Neural progenitor cell (in vitro differentiated cells): ENCODE data around the gene BBS1. TPM values are rescaled to one million over a fixed set of nuclear protein-coding genes. Genes with fewer than 3 reads are reported as not detected.
A peak's percentile ranks its signal among the peaks of the same experiment; 100 is the strongest.

Experiments used
- DNase-seq: peaks from one replicate; pipeline ENCODE4 v3.0.0-alpha.2; 2016; ENCODE audit warnings: low spot score
- H2AFZ ChIP-seq: fragments of 200-600 bp; sonication (generic); replicated peaks from 2 replicates; pipeline ENCODE4 v1.6.1; 2016; ENCODE audit warnings: antibody characterized with exemption
- H3F3A ChIP-seq: fragments of 200-600 bp; sonication (generic); 2 replicates; pipeline ENCODE4 v1.6.1; 2016; ENCODE audit warnings: antibody characterized with exemption, low read depth
- H3K27ac ChIP-seq: fragments of 200-600 bp; sonication (generic); 2 replicates; pipeline ENCODE4 v1.5.1; 2016; ENCODE audit warnings: mild to moderate bottlenecking
- H3K27me3 ChIP-seq: fragments of 200-600 bp; sonication (generic); 2 replicates; pipeline ENCODE4 v1.6.1; 2016; ENCODE audit warnings: mild to moderate bottlenecking, moderate library complexity
- H3K36me3 ChIP-seq: fragments of 200-600 bp; sonication (generic); 2 replicates; pipeline ENCODE4 v1.5.1; 2016
- H3K4me1 ChIP-seq: fragments of 200-600 bp; sonication (generic); 2 replicates; pipeline ENCODE4 v1.6.1; 2016; ENCODE audit warnings: mixed run types
- H3K4me2 ChIP-seq: fragments of 200-600 bp; sonication (generic); 2 replicates; pipeline ENCODE4 v1.6.1; 2016
- H3K4me3 ChIP-seq: fragments of 200-600 bp; sonication (generic); 2 replicates; pipeline ENCODE4 v1.5.1; 2016
- H3K79me2 ChIP-seq: fragments of 200-600 bp; sonication (generic); 2 replicates; pipeline ENCODE4 v1.6.1; 2016; ENCODE audit warnings: low read depth
- H3K9ac ChIP-seq: fragments of 200-600 bp; sonication (generic); 2 replicates; pipeline ENCODE4 v1.6.1; 2016
- H3K9me3 ChIP-seq: fragments of 200-600 bp; sonication (generic); 2 replicates; pipeline ENCODE4 v1.5.1; 2016; ENCODE audit warnings: low read depth
- H4K20me1 ChIP-seq: fragments of 200-600 bp; sonication (generic); 2 replicates; pipeline ENCODE4 v1.6.1; 2016; ENCODE audit warnings: low read depth
- H3K27ac Mint-ChIP-seq: 3 replicates; pipeline ENCODE4 v1.8.0; 2021; ENCODE audit warnings: mixed read lengths
- H3K27me3 Mint-ChIP-seq: 2 replicates; pipeline ENCODE4 v1.8.0; 2022; ENCODE audit warnings: low read depth, mild to moderate bottlenecking, inconsistent platforms, moderate library complexity, mixed read lengths; ENCODE audit not compliant: insufficient read depth
- H3K36me3 Mint-ChIP-seq: 3 replicates; pipeline ENCODE4 v1.8.0; 2021; ENCODE audit warnings: mixed read lengths
- H3K4me1 Mint-ChIP-seq: 3 replicates; pipeline ENCODE4 v1.8.0; 2021; ENCODE audit warnings: mixed read lengths
- H3K4me3 Mint-ChIP-seq: 3 replicates; pipeline ENCODE4 v1.8.0; 2021; ENCODE audit warnings: mild to moderate bottlenecking, moderate library complexity, mixed read lengths
- H3K9me3 Mint-ChIP-seq: 3 replicates; pipeline ENCODE4 v1.8.0; 2020; ENCODE audit warnings: mixed read lengths
- EZH2 ChIP-seq: fragments of 200-600 bp; sonication (generic); IDR thresholded peaks from 2 replicates; pipeline ENCODE4 v1.6.1; 2017; ENCODE audit warnings: antibody characterized with exemption, mild to moderate bottlenecking, moderate library complexity
- EZH2phosphoT487 ChIP-seq: fragments of 200-600 bp; sonication (generic); IDR thresholded peaks from 2 replicates; pipeline ENCODE4 v1.6.1; 2017; ENCODE audit warnings: antibody characterized with exemption
- total RNA-seq: library from RNA; depleted of rRNA; stranded (reverse); fragments of >200 nt; gene quantifications from 2 replicates; pipeline ENCODE4 v1.2.3, GENCODE V29; 2015; ENCODE audit warnings: low replicate concordance
- TF ChIP-seq, protein P1 (sequence below): fragments of 200-600 bp; sonication (generic); IDR thresholded peaks from 2 replicates; pipeline ENCODE4 v1.5.1; 2017; ENCODE audit warnings: antibody characterized with exemption, mild to moderate bottlenecking

The BBS1 gene
- total RNA-seq, 1 donor from 2014 or later = 42.0 TPM

DNA sequence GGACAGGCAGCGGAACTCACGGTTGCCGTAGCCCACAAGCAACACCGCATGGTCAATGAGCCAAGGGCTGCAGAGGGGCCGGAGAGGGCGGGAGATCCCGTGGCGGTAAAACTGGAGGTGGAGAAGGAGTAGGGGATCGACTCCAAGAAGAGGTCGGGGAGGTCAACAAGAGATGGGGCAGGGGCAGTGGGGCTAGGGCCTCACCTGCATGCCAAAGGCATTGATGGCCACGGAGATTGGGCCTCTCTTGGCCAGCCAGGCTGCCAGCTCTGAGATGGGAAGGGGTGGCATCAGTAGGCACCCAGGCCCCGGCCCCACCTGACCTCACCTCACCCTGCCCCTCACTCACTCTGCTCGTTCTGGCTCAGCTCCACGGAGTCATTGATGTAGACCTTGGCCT lies 54.1 kb downstream of the BBS1 start:
- no peaks in the 10 kb centered on the region for H3K27me3 ChIP-seq
- TF ChIP-seq EZH2phosphoT487 (no peak), EZH2 (no peak)
- TF ChIP-seq, protein P1, sequence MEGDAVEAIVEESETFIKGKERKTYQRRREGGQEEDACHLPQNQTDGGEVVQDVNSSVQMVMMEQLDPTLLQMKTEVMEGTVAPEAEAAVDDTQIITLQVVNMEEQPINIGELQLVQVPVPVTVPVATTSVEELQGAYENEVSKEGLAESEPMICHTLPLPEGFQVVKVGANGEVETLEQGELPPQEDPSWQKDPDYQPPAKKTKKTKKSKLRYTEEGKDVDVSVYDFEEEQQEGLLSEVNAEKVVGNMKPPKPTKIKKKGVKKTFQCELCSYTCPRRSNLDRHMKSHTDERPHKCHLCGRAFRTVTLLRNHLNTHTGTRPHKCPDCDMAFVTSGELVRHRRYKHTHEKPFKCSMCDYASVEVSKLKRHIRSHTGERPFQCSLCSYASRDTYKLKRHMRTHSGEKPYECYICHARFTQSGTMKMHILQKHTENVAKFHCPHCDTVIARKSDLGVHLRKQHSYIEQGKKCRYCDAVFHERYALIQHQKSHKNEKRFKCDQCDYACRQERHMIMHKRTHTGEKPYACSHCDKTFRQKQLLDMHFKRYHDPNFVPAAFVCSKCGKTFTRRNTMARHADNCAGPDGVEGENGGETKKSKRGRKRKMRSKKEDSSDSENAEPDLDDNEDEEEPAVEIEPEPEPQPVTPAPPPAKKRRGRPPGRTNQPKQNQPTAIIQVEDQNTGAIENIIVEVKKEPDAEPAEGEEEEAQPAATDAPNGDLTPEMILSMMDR = no peak
- no peak overlapping the region for H3K9ac ChIP-seq
- H3K4me2 ChIP-seq = no peak overlapping the region
- no peak overlapping the region for H3K27ac ChIP-seq
- no peak for DNase-seq
- Mint-ChIP-seq H3K27ac (no peak overlapping the region), H3K36me3 (no peaks in the 10 kb centered on the region), H3K9me3 (no peaks in the 10 kb centered on the region), H3K27me3 (no peaks in the 10 kb centered on the region), H3K4me3 (no peak overlapping the region), H3K4me1 (no peaks in the 10 kb centered on the region)
- no peaks in the 10 kb centered on the region for H4K20me1 ChIP-seq
- H3K79me2 ChIP-seq = no peaks in the 10 kb centered on the region
- no peaks in the 10 kb centered on the region for H3F3A ChIP-seq
- no peak overlapping the region for H3K4me3 ChIP-seq
- no peaks in the 10 kb centered on the region for H3K9me3 ChIP-seq
- no peak overlapping the region for H2AFZ ChIP-seq
- H3K36me3 ChIP-seq = no peaks in the 10 kb centered on the region
- H3K4me1 ChIP-seq = no peaks in the 10 kb centered on the region

- no peaks in the 10 kb centered on the region for H3K9me3 Mint-ChIP-seq
- Histone ChIP-seq H3K4me2 (no peak overlapping the region), H2AFZ (no peak overlapping the region), H3K79me2 (no peaks in the 10 kb centered on the region), H3K27ac (no peak overlapping the region), H3F3A (peaks cover 1% of the 10 kb centered on the region), H3K9me3 (no peaks in the 10 kb centered on the region), H3K4me3 (no peak overlapping the region), H3K36me3 (no peaks in the 10 kb centered on the region), H3K27me3 (no peaks in the 10 kb centered on the region), H3K9ac (no peak overlapping the region), H3K4me1 (peaks cover 4% of the 10 kb centered on the region), H4K20me1 (no peaks in the 10 kb centered on the region)
- no peak overlapping the region for H3K4me3 Mint-ChIP-seq
- H3K4me1 Mint-ChIP-seq = peaks cover 2% of the 10 kb centered on the region
- no peak overlapping the region for H3K27ac Mint-ChIP-seq
- no peak for TF ChIP-seq EZH2phosphoT487
- DNase-seq = no peak
- no peaks in the 10 kb centered on the region for H3K27me3 Mint-ChIP-seq
- H3K36me3 Mint-ChIP-seq = no peaks in the 10 kb centered on the region
Measured at GRCh38 chr11:66564984-66565383, 54.5 kb downstream of the BBS1 start.

GRCh38 chr11:66566221-66566620 lies 55.8 kb downstream of the BBS1 start:
- no peaks in the 10 kb centered on the region for H3K36me3 ChIP-seq
- no peaks in the 10 kb centered on the region for H3K36me3 Mint-ChIP-seq
- H2AFZ ChIP-seq = no peak overlapping the region
- no peak overlapping the region for H3K4me2 ChIP-seq
- H3K9me3 ChIP-seq = no peaks in the 10 kb centered on the region
- no peaks in the 10 kb centered on the region for H3K27me3 ChIP-seq
- H3K9me3 Mint-ChIP-seq = no peaks in the 10 kb centered on the region
- H3K4me3 ChIP-seq = no peak overlapping the region
- H3K27ac ChIP-seq = no peak overlapping the region
- H3K9ac ChIP-seq = no peak overlapping the region
- peaks cover 16% of the 10 kb centered on the region for H3K4me1 ChIP-seq
- H3F3A ChIP-seq = peaks cover 13% of the 10 kb centered on the region
- H4K20me1 ChIP-seq = no peaks in the 10 kb centered on the region
- no peaks in the 10 kb centered on the region for H3K27me3 Mint-ChIP-seq
- peak overlapping the region; percentile 60 for H3K27ac Mint-ChIP-seq
- H3K4me3 Mint-ChIP-seq = no peak overlapping the region
- TF ChIP-seq EZH2 (no peak), EZH2phosphoT487 (no peak)
- TF ChIP-seq, protein P1 = no peak
- no peaks in the 10 kb centered on the region for H3K79me2 ChIP-seq
- DNase-seq = no peak
- peaks cover 13% of the 10 kb centered on the region for H3K4me1 Mint-ChIP-seq

GRCh38 chr11:66567787-66568123 lies 57.3 kb downstream of the BBS1 start:
- no peak overlapping the region for H3K4me3 ChIP-seq
- H3K4me1 Mint-ChIP-seq = peaks cover 13% of the 10 kb centered on the region
- no peaks in the 10 kb centered on the region for H3K79me2 ChIP-seq
- no peak for DNase-seq
- H4K20me1 ChIP-seq = no peaks in the 10 kb centered on the region
- no peak overlapping the region for H3K27ac Mint-ChIP-seq
- H3K9me3 ChIP-seq = no peaks in the 10 kb centered on the region
- no peaks in the 10 kb centered on the region for H3K36me3 Mint-ChIP-seq
- H3K9ac ChIP-seq = no peak overlapping the region
- TF ChIP-seq EZH2phosphoT487 = no peak
- TF ChIP-seq EZH2 = no peak
- TF ChIP-seq, protein P1 = no peak
- H3K27me3 ChIP-seq = no peaks in the 10 kb centered on the region
- peaks cover 16% of the 10 kb centered on the region for H3K4me1 ChIP-seq
- peaks cover 14% of the 10 kb centered on the region for H3F3A ChIP-seq
- H2AFZ ChIP-seq = no peak overlapping the region
- no peak overlapping the region for H3K4me2 ChIP-seq
- H3K36me3 ChIP-seq = no peaks in the 10 kb centered on the region
- H3K27ac ChIP-seq = no peak overlapping the region
- no peaks in the 10 kb centered on the region for H3K9me3 Mint-ChIP-seq
- H3K4me3 Mint-ChIP-seq = no peak overlapping the region
- H3K27me3 Mint-ChIP-seq = peaks cover 2% of the 10 kb centered on the region
